Central memory CD8-positive, alpha-beta T cell (primary cell): Measurements from ENCODE around the gene CSDE1.

Experiments used
- ATAC-seq: fragments of 150-1000 bp; cut with Tn5 transposase; replicated peaks from 2 replicates; pipeline ENCODE4 v1.10.0; 2022; ENCODE audit warnings: mild to moderate bottlenecking, moderate FRiP score, moderate number of reproducible peaks; ENCODE audit not compliant: poor library complexity, severe bottlenecking; ENCODE audit errors: extremely low read depth
- DNase-seq, 2 donors: peaks; one replicate each; pipeline ENCODE4 v3.0.0; 2021; ENCODE audit warnings: low spot score in 2 of 2
- H3K27ac Mint-ChIP-seq: one replicate; pipeline ENCODE4 v1.8.0; 2022; ENCODE audit warnings: low read depth, mild to moderate bottlenecking, moderate library complexity, mixed read lengths
- H3K27me3 Mint-ChIP-seq: one replicate; pipeline ENCODE4 v1.8.0; 2022; ENCODE audit warnings: mixed read lengths
- H3K36me3 Mint-ChIP-seq: one replicate; pipeline ENCODE4 v1.8.0; 2022; ENCODE audit warnings: mild to moderate bottlenecking, moderate library complexity, mixed read lengths; ENCODE audit not compliant: insufficient read depth
- H3K4me1 Mint-ChIP-seq: one replicate; pipeline ENCODE4 v1.8.0; 2022; ENCODE audit warnings: mixed read lengths
- H3K4me3 Mint-ChIP-seq: one replicate; pipeline ENCODE4 v1.8.0; 2022; ENCODE audit warnings: mild to moderate bottlenecking, moderate library complexity, mixed read lengths
- H3K9me3 Mint-ChIP-seq: one replicate; pipeline ENCODE4 v1.8.0; 2022; ENCODE audit warnings: mixed read lengths

Gene CSDE1

GRCh38 chr1:114741963-114742746 lies 15.6 kb downstream of the CSDE1 start:
- Mint-ChIP-seq H3K27ac (peak overlapping the region; percentile 30), H3K4me3 (no peak overlapping the region), H3K27me3 (no peaks in the 10 kb centered on the region), H3K4me1 (peaks cover 50% of the 10 kb centered on the region), H3K9me3 (no peaks in the 10 kb centered on the region), H3K36me3 (peaks cover 66% of the 10 kb centered on the region)
- ATAC-seq: no peak
- no peak for DNase-seq

- H3K27me3 Mint-ChIP-seq: no peaks in the 10 kb centered on the region
- no peak overlapping the region for H3K4me3 Mint-ChIP-seq
- ATAC-seq: no peak
- H3K9me3 Mint-ChIP-seq: no peaks in the 10 kb centered on the region
- DNase-seq: no peak
- H3K27ac Mint-ChIP-seq: no peak overlapping the region
- peaks cover 43% of the 10 kb centered on the region for H3K4me1 Mint-ChIP-seq
- H3K36me3 Mint-ChIP-seq: peaks cover 66% of the 10 kb centered on the region
Measured at GRCh38 chr1:114740331-114740730, 17.5 kb downstream of the CSDE1 start.

DNA sequence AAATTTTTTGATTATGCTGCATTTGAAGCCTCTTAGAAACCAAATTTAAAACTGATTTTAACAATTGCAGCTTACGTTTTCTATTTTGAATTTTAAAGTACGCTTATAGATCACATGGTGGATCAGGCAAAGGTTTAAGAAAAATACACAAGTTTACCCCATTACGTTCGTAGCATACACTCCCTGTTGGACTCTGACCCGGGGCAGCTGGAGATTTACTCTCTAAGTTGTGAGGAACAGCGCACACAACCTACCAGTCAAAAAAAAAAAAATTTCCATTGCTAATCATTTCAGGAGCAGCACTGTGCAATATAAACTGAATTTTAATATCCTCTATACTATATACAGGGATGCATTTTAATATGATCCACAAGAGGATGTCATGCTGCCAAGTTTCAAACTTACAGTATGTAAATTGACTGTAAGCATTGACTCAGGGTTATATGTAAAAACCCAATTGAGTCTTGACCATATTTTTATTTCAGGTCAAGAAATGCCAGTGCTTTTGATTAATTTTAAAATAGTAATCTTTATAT lies 20.4 kb downstream of the CSDE1 start:
- H3K9me3 Mint-ChIP-seq: no peaks in the 10 kb centered on the region
- H3K27me3 Mint-ChIP-seq: no peaks in the 10 kb centered on the region
- DNase-seq (no peak), ATAC-seq (no peak)
- peaks cover 80% of the 10 kb centered on the region for H3K36me3 Mint-ChIP-seq
- no peak overlapping the region for H3K27ac Mint-ChIP-seq
- no peak overlapping the region for H3K4me3 Mint-ChIP-seq
- H3K4me1 Mint-ChIP-seq: peaks cover 30% of the 10 kb centered on the region

GRCh38 chr1:114735479-114735878 lies 22.3 kb downstream of the CSDE1 start:
- H3K27ac Mint-ChIP-seq: peak overlapping the region; percentile 20
- H3K4me1 Mint-ChIP-seq: peaks cover 16% of the 10 kb centered on the region
- H3K9me3 Mint-ChIP-seq: no peaks in the 10 kb centered on the region
- peaks cover 89% of the 10 kb centered on the region for H3K36me3 Mint-ChIP-seq
- no peak overlapping the region for H3K4me3 Mint-ChIP-seq
- DNase-seq (no peak), ATAC-seq (no peak)
- no peaks in the 10 kb centered on the region for H3K27me3 Mint-ChIP-seq

DNA sequence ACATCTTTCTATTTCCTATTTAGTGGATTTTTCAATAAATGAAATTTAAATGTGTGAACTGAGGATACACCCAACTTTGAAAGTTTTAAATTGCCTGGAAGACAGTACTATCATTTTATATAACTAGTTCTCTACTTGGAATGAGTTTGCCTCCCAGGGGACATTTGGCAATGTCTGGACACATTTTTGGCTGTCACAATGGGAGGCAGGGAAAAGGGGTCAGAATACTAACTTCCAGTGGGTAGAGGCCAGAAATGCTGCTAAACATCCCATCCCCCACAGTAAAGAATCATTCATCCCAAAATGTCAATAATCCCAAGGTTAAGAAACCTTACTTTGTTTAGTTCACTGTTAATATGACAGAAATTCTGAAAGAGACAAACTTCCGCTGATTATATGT lies 28.0 kb downstream of the CSDE1 start:
- no peak for ATAC-seq
- no peak for DNase-seq
- Mint-ChIP-seq H3K4me1 (no peaks in the 10 kb centered on the region), H3K36me3 (peaks cover 97% of the 10 kb centered on the region), H3K27ac (peak overlapping the region; percentile 67), H3K4me3 (no peak overlapping the region), H3K27me3 (no peaks in the 10 kb centered on the region), H3K9me3 (no peaks in the 10 kb centered on the region)

DNA sequence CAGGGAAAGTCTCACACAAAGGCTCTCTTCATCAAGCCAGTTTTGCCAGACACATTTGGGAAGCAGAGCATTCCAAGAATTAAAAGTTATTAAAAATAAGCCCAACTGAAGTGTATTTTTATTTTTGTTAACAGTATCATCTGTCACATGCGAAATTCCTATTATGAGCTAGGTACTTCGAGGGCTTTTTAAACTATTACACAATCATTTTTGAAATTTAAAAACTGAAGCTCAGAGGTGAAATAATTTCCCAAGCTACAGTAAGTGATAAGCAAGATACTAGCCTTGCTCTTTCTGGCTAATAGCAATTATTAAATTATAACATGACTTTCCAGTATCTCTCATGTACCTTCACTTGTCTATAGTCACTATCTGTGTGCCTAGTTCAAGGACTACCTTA lies 29.2 kb downstream of the CSDE1 start:
- Mint-ChIP-seq H3K27ac (no peak overlapping the region), H3K9me3 (no peaks in the 10 kb centered on the region)

DNA sequence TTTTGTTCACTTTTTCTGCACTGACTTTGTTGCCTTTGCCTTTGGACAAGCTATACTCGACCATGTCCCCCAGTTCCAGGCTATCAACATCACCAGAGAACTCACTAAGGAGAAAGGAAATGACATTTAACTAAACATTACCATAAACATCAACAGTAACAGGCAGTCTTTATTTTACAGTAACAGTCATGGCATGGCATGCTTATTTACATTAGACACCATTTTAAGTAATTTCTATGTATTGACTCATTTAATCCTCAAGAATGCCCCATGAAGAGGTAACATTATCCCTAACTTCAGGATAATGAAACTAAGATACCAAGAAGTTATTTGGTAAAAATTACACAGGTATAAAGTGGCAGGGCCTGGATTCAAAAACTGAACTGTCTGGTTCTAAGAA lies 32.6 kb downstream of the CSDE1 start:
- no peak for DNase-seq
- Mint-ChIP-seq H3K36me3 (peaks cover 91% of the 10 kb centered on the region), H3K4me3 (no peak overlapping the region), H3K4me1 (no peaks in the 10 kb centered on the region), H3K27ac (no peak overlapping the region), H3K27me3 (no peaks in the 10 kb centered on the region), H3K9me3 (no peaks in the 10 kb centered on the region)
- ATAC-seq: no peak

More for the DNA sequence above, 29.2 kb downstream of the CSDE1 start:
- H3K27me3 Mint-ChIP-seq: no peaks in the 10 kb centered on the region
- no peak for DNase-seq
- no peaks in the 10 kb centered on the region for H3K4me1 Mint-ChIP-seq
- ATAC-seq: no peak
- H3K4me3 Mint-ChIP-seq: no peak overlapping the region
- peaks cover 96% of the 10 kb centered on the region for H3K36me3 Mint-ChIP-seq

GRCh38 chr1:114723915-114724314 lies 33.9 kb downstream of the CSDE1 start:
- Mint-ChIP-seq H3K4me3 (no peak overlapping the region), H3K9me3 (no peaks in the 10 kb centered on the region), H3K27me3 (no peaks in the 10 kb centered on the region), H3K36me3 (peaks cover 90% of the 10 kb centered on the region), H3K27ac (peak overlapping the region; percentile 44), H3K4me1 (no peaks in the 10 kb centered on the region)
- no peak for DNase-seq
- ATAC-seq: no peak

DNA sequence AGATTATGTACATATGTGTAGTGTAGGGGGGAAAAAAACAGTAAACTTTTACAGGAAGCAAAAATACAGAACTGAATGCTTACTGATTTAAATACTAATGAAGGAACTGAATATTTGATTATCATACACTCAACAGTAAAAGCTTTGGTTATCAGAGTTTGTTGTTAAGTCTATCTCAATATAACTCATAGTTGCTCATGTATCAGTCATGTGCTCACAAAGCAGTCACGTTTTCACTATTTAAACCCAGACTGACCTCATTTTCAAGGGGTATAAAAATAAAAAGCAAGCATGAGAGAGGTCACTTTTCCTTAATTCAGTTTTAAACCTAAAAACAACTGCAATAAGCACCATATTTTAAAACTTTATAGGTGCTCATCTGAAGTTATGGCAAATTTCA lies 34.3 kb downstream of the CSDE1 start:
- Mint-ChIP-seq H3K9me3 (no peaks in the 10 kb centered on the region), H3K36me3 (peaks cover 92% of the 10 kb centered on the region), H3K4me3 (no peak overlapping the region), H3K27me3 (no peaks in the 10 kb centered on the region), H3K4me1 (no peaks in the 10 kb centered on the region), H3K27ac (peak overlapping the region; percentile 44)
- ATAC-seq: no peak
- DNase-seq: no peak

DNA sequence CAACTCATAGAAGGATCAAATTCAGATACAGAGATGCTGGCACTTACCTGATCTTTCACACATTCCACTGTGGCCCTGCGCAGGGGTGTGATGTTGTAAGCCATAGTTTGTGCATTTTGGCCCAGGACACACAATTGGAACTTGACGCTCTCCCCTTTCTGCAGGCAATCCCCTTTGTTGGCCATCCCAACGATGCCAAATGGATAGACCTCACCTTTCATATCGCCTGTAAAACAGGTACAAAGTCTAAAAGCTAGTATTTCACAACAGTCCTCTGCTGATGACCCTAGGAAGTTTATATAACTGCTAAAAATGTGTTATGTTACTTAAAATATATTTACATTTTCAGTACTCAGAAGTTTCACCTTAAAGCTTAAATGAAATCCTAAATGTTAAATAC lies 37.3 kb downstream of the CSDE1 start:
- peaks cover 81% of the 10 kb centered on the region for H3K36me3 Mint-ChIP-seq
- no peak overlapping the region for H3K27ac Mint-ChIP-seq
- DNase-seq (no peak), ATAC-seq (no peak)
- peaks cover 14% of the 10 kb centered on the region for H3K4me1 Mint-ChIP-seq
- H3K4me3 Mint-ChIP-seq: no peak overlapping the region
- H3K27me3 Mint-ChIP-seq: no peaks in the 10 kb centered on the region
- H3K9me3 Mint-ChIP-seq: no peaks in the 10 kb centered on the region

DNA sequence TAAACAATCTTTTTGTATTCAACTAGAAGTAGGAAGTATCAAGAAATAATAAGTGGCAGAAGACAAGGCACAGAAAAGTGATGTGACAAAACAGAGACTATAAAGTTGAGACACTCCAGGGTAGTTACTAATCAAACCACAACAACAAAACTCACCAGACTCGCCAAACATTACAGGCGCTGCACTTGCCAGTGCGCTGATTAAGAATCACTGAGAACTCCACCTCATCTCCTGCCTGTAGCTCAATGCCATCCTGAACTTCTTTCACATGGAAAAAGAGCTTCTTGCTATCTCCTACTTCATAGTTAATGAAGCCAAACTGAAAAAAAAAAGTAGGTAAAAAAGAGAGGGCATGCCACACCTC lies 38.4 kb downstream of the CSDE1 start:
- H3K27ac Mint-ChIP-seq: peak overlapping the region; percentile 55
- H3K9me3 Mint-ChIP-seq: no peaks in the 10 kb centered on the region
- no peaks in the 10 kb centered on the region for H3K27me3 Mint-ChIP-seq
- DNase-seq (no peak), ATAC-seq (no peak)
- H3K4me3 Mint-ChIP-seq: no peak overlapping the region
- peaks cover 14% of the 10 kb centered on the region for H3K4me1 Mint-ChIP-seq
- peaks cover 71% of the 10 kb centered on the region for H3K36me3 Mint-ChIP-seq

DNA sequence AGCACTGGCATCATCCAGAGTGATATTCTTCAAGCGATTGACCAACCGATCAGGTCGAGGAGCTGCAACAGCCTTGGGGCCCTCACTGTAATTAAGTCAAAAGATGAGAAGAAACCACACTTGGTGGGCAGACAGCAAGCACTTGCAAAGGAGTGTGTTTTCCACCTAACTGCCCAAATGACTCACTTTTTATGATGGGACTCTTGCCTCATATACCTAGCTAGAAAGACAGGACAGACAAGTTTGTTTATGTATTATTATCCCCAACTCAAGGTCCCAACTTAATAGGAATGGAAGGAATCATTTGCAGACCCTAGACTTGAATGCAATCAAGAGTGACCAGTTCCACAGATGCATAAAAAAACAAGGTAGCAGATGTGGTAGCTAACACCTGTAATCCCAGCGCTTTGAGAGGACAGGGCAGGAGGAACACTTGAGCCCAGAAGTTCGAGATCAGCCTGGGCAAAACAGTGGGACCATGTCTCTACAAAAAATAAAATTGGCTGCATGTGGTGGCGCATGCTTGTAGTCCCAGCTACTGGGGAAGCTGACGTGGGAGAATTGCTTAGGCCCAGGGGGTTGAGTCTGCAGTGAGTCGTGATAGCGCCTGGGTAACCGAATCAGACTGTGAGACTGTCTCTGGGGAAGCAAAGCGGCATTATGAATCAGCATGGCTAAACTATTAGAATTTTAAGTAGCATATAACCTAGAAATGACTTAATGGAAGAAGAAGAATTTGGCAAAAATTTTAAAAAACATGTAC lies 38.9 kb downstream of the CSDE1 start:
- Mint-ChIP-seq H3K27me3 (no peaks in the 10 kb centered on the region), H3K36me3 (peaks cover 70% of the 10 kb centered on the region), H3K4me1 (peaks cover 18% of the 10 kb centered on the region), H3K4me3 (no peak overlapping the region), H3K27ac (peak overlapping the region; percentile 55), H3K9me3 (no peaks in the 10 kb centered on the region)
- no peak for DNase-seq
- no peak for ATAC-seq
